ENCODE data around the gene EPHA3.

The EPHA3 gene

DNA sequence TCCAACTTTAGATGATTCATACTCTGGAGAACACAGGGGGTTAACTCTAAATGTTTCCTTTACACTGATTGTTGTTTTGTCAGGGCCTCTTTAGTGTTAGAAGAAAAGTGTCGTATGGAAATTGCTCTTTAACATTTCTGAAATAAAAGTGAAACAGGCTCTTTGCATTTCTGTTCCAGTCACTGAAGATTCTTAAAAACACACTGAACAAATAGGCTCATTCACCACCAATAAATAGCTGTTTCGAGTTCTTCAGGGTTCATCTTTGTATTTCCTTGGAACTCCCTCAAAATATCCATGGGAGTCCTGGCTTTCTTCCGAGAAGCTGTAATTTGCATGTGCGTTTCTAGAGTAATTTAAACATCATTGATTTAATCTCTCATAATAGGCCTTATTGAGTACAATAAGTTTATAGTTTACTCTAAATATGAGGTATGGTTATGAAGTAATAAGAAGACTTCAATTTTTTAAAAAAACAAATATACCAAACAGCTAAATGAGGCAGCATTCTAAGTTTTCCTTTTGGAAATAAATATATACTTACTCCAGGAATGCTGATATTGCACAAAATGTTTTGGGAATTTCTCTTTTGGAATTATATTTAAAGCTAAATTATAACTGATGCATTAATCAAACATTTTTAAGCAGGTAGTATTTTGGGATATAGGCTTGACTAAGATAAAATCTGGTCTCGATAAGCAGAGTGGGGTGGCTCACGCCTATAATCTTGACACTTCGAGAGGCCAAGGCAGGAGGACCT is 327.4 kb downstream of the EPHA3 start:
- no peak overlapping the region for H3K27ac ChIP-seq
- TF ChIP-seq, protein P1, sequence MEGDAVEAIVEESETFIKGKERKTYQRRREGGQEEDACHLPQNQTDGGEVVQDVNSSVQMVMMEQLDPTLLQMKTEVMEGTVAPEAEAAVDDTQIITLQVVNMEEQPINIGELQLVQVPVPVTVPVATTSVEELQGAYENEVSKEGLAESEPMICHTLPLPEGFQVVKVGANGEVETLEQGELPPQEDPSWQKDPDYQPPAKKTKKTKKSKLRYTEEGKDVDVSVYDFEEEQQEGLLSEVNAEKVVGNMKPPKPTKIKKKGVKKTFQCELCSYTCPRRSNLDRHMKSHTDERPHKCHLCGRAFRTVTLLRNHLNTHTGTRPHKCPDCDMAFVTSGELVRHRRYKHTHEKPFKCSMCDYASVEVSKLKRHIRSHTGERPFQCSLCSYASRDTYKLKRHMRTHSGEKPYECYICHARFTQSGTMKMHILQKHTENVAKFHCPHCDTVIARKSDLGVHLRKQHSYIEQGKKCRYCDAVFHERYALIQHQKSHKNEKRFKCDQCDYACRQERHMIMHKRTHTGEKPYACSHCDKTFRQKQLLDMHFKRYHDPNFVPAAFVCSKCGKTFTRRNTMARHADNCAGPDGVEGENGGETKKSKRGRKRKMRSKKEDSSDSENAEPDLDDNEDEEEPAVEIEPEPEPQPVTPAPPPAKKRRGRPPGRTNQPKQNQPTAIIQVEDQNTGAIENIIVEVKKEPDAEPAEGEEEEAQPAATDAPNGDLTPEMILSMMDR (conservative IDR thresholded peaks at IDR 0.05) = no peak
- TF ChIP-seq ZFX (IDR thresholded peaks at IDR 0.05) = no peak

DNA sequence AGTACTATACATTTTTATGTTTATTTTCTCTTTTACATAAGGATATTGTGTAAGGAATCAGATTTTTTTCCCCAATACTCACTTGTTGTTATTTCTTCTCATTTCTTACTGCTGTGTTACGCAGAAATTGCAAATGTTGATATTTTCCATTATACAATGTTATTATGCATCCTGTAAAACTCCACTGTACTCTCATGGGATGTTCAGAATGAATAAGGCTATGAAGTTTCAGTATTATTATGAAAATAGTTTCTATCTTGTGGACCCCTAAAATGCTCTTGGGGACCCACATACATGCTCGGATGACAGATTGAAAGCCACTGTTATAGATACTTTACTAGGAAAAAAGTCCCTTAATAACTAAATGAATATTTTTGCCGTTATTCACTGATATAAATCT is 329.4 kb downstream of the EPHA3 start:
- no peak for TF ChIP-seq ZFX (IDR thresholded peaks at IDR 0.05)
- TF ChIP-seq, protein P1 (conservative IDR thresholded peaks at IDR 0.05) = no peak
- H3K27ac ChIP-seq = no peak overlapping the region

DNA sequence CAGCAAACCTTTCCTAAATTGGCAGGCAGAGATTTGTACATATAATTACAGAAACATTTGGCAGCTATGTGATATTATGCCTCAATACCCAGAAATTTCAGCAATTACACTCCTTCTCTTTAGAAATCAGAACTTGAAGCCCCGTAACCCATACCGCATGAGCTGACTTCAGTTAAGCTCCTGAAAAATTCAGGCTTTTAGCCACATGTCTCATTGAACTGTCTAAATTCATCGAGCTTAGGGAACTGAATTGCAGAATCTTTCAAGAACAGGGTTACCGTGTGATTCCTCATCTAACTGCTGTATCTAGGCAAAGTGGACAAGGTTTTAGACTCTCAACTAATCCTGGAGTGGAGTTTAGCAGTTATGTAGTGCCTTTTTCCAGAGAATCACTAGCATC is 333.0 kb downstream of the EPHA3 start:
- H3K27ac ChIP-seq = no peak overlapping the region
- TF ChIP-seq ZFX (IDR thresholded peaks at IDR 0.05) = no peak
- TF ChIP-seq, protein P1 (conservative IDR thresholded peaks at IDR 0.05) = no peak

DNA sequence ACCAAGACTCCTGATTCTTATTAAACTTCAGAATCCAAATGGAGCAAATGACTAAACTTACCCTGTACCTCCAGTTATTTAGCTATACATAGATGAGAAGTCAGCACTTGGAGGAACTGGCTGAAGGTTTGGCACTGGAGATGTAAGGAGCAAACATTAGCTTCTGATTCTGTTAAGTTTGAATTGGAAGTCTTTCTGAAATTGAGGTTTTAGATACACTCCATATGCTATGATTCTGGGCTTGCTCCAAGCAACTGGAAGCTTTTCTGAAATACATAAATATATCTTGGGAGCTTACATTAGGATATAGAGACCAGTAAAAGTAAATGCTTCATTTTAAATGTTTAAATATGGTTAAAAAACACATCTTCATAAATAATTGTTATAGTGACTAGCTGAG is 333.7 kb downstream of the EPHA3 start:
- TF ChIP-seq, protein P1 (conservative IDR thresholded peaks at IDR 0.05) = no peak
- no peak for TF ChIP-seq ZFX (IDR thresholded peaks at IDR 0.05)
- no peak overlapping the region for H3K27ac ChIP-seq

DNA sequence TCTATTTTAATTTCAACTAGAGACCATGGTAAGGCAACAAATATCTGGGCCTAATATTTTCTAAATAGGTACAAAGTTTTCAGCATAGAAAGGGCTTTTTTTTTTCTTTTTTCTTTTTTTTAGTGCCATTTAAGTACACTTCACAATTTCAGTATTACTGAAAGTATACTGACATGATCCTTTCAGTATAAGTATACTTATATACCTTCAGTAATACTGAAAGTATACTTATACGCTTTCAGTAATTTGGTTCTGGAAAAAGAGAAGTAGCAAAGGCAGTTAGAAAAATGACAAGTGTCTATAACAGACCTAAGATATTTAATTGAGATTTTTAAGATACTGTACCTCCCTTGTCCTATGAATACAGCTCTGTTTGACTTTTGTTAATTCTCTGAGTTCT is 339.2 kb downstream of the EPHA3 start:
- TF ChIP-seq, protein P1 (conservative IDR thresholded peaks at IDR 0.05) = no peak
- no peak for TF ChIP-seq ZFX (IDR thresholded peaks at IDR 0.05)
- H3K27ac ChIP-seq = no peak overlapping the region

DNA sequence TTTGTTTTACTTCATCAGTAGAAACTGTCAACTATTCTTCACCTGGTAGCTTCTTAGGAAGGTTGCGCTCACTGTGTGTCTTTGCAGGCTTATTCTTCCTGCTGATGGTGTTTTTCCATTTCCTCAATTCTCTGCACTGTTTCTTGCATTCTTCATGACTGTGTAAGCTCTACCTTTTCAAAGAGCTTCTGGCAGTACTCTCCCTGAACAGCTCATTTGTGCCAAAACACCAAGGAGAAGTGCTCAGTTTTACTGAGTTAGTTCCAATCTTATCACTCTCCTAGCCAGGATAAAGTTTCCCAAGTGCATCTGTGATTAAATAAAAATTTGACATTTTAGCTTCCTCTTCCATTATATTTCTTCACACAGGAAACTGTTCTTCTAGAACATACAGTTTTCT is 339.8 kb downstream of the EPHA3 start:
- TF ChIP-seq, protein P1 (conservative IDR thresholded peaks at IDR 0.05) = no peak
- no peak for TF ChIP-seq ZFX (IDR thresholded peaks at IDR 0.05)
- H3K27ac ChIP-seq = no peak overlapping the region

DNA sequence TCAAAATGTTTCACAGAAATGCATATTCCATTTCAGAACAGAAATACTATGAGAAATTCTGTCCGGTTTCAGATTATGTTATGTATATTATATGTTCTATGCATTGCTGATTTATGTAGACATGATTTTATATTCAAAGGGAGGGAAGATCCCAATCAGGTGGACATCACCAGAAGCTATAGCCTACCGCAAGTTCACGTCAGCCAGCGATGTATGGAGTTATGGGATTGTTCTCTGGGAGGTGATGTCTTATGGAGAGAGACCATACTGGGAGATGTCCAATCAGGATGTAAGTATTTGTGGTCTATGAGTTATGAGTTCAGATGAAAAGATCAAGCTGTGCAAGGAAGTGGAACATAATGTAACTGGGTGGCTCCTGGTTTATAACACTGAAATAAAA is 341.7 kb downstream of the EPHA3 start:
- no peak for TF ChIP-seq ZFX (IDR thresholded peaks at IDR 0.05)
- TF ChIP-seq, protein P1 (conservative IDR thresholded peaks at IDR 0.05) = no peak
- no peak overlapping the region for H3K27ac ChIP-seq

Measured in C4-2B (cell line).